ENCODE measurements around the gene PRDM16. TPM values are rescaled to one million over a fixed set of nuclear protein-coding genes. Genes with fewer than 3 reads are reported as not detected.
A peak's percentile ranks its signal among the peaks of the same experiment; 100 is the strongest.

The PRDM16 gene
- total RNA-seq, 1 experiment from 2014 or later: 6.1 TPM

DNA sequence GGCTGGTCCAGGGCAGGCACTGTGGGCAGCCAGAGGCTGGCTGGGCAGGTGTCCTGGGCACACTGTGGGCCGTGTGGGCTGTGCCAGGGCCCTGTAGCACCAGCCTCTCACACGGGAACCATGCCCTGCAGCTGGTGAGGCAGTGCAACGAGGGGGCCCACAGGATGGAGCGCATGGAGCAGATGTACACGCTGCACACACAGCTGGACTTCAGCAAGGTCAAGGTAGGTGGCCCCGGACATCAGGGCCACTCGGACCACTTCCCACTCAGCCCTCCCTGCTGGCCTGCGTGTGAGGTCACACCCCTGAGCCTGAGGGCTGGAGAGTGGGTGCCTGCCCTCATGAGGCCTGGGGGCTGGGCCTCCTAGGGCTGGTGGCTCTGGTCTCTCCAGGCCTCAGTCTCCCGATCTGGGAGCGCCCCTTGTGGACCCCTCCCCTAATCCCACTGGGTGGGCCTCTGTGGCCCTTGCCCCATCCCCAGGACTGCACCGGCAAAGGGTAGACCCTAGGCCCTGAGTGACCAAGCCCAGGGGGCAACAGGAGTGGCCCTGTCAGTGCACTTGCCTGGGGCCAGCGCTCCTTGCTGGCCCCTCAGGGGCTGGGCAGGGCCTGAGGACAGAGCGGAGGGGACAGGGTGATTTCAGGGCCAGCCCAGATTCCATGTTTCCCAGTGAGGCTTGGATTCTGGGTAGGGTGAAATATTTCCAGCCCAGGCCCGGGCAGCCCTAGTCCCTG is 407.0 kb downstream of the PRDM16 start:
- DNase-seq (ENCODE audit: low read depth, low spot score): no peak
- ChIA-PET RAD21 (ENCODE audit: low non-redundant PET in 1 of 2, low total read pairs in 2 of 2, uncharacterized antibody in 2 of 2, unreplicated experiment in 2 of 2) (no interaction called here), POLR2A (no interaction called here), CTCF (no interaction called here)
- H4K20me1 ChIP-seq (ENCODE audit: insufficient read depth): no peaks in the 10 kb centered on the region
- no peak overlapping the region for H3K4me2 ChIP-seq (ENCODE audit: low read length)
- H3K4me3 ChIP-seq (replicated peaks in 1 of 2; ENCODE audit: low read depth in 1 of 2, low read length in 2 of 2): no peak overlapping the region
- H3K9me2 ChIP-seq (ENCODE audit: insufficient read depth): no peaks in the 10 kb centered on the region
- BruUV-seq (replicated peaks): no TSS peak
- no peak overlapping the region for H3K27ac ChIP-seq (ENCODE audit: low read depth, low read length)
- H3K9ac ChIP-seq (ENCODE audit: low read length): no peak overlapping the region
- H3K4me1 ChIP-seq (ENCODE audit: control insufficient read depth in 1 of 2, insufficient read depth in 2 of 2, low read length in 2 of 2): peaks cover 0 to 8% of the 10 kb centered on the region in 2 experiments; a peak in 1 of 4 replicates
- 0 out of 2 replicates have a peak, but pooled peaks have one; percentile 19 for ATAC-seq
- TF ChIP-seq ZBTB33 (IDR thresholded peaks at IDR 0.05; ENCODE audit: extremely low read depth, insufficient replicate concordance, low read length): no peak
- no peak for TF ChIP-seq ZNF274 (IDR thresholded peaks at IDR 0.05; ENCODE audit: low read depth, low read length)
- no peak for TF ChIP-seq RAD21 (IDR thresholded peaks at IDR 0.05; ENCODE audit: low read depth)
- TF ChIP-seq CEBPB (IDR thresholded peaks at IDR 0.05; ENCODE audit: low read depth): no peak
- TF ChIP-seq SP1 (IDR thresholded peaks at IDR 0.05; ENCODE audit: low read depth): no peak
- TF ChIP-seq EZH2phosphoT487 (IDR thresholded peaks at IDR 0.05; ENCODE audit: borderline replicate concordance): no peak
- TF ChIP-seq JUND (IDR thresholded peaks at IDR 0.05): no peak
- no peak for TF ChIP-seq ZFX (IDR thresholded peaks at IDR 0.05)
- TF ChIP-seq SIN3A (IDR thresholded peaks at IDR 0.05; ENCODE audit: low read depth): no peak
- TF ChIP-seq EZH2 (IDR thresholded peaks at IDR 0.05): no peak
- TF ChIP-seq FOSL1 (IDR thresholded peaks at IDR 0.05; ENCODE audit: low read depth): no peak
- no peak for TF ChIP-seq POLR2AphosphoS5 (IDR thresholded peaks at IDR 0.05; ENCODE audit: low read depth, low read length)
- H2AFZ ChIP-seq (ENCODE audit: low read depth, low read length, poor library complexity, severe bottlenecking): no peak overlapping the region
- H3K9me3 ChIP-seq (ENCODE audit: control insufficient read depth in 1 of 2, insufficient read depth in 1 of 2, low read depth in 1 of 2, low read length in 2 of 2): no peaks in the 10 kb centered on the region
- no peaks in the 10 kb centered on the region for H3K27me3 ChIP-seq (ENCODE audit: insufficient read depth, low read length)
- H3K36me3 ChIP-seq (ENCODE audit: control insufficient read depth in 1 of 2, insufficient read depth in 2 of 2, low read length in 2 of 2): peaks cover 0 to 3% of the 10 kb centered on the region in 2 experiments; a peak in 1 of 4 replicates
- intact Hi-C loops (cut with micrococcal nuclease): no loop called here
- H3K79me2 ChIP-seq (ENCODE audit: insufficient read depth, low read length): no peaks in the 10 kb centered on the region
